ENCODE measurements around the gene CEP78.

Gene CEP78

DNA sequence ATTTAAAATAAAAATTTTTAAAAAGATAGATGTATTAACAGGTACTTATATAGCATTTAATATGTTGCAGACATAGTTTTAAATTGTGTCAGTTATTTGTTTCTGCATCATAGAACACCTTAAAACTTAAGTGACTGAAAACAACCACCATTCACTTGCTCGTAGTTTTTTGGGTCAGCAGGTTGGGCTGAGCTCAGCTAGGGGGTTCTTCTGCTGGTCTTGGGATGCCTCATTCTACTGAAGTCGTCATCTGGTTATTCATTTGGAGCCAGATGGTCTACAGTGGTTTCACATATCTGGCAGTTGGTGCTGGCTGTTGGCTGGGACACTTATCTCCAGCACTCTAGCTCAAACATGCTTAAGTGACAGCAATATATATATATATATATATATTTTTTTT, 90.7 kb downstream of the CEP78 start:
- Histone ChIP-seq H3K4me3 (ENCODE audit: low read depth, low read length) (no peak overlapping the region), H3K9ac (no peak overlapping the region), H3K79me2 (no peaks in the 10 kb centered on the region), H3K27me3 (ENCODE audit: control insufficient read depth, insufficient read depth, low read length) (no peaks in the 10 kb centered on the region), H3K27ac (no peak overlapping the region), H3K4me1 (no peaks in the 10 kb centered on the region), H3K9me3 (ENCODE audit: control insufficient read depth, low read length) (no peaks in the 10 kb centered on the region), H3K36me3 (ENCODE audit: control insufficient read depth, insufficient read depth, low read length) (no peaks in the 10 kb centered on the region), H3K4me2 (ENCODE audit: low read length) (no peak overlapping the region), H2AFZ (no peak overlapping the region)
- TF ChIP-seq, protein P1, sequence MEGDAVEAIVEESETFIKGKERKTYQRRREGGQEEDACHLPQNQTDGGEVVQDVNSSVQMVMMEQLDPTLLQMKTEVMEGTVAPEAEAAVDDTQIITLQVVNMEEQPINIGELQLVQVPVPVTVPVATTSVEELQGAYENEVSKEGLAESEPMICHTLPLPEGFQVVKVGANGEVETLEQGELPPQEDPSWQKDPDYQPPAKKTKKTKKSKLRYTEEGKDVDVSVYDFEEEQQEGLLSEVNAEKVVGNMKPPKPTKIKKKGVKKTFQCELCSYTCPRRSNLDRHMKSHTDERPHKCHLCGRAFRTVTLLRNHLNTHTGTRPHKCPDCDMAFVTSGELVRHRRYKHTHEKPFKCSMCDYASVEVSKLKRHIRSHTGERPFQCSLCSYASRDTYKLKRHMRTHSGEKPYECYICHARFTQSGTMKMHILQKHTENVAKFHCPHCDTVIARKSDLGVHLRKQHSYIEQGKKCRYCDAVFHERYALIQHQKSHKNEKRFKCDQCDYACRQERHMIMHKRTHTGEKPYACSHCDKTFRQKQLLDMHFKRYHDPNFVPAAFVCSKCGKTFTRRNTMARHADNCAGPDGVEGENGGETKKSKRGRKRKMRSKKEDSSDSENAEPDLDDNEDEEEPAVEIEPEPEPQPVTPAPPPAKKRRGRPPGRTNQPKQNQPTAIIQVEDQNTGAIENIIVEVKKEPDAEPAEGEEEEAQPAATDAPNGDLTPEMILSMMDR (IDR thresholded peaks at IDR 0.05): no peak
